ENCODE results near the gene COL11A2. TPM values are rescaled to one million over a fixed set of nuclear protein-coding genes. Genes with fewer than 3 reads are reported as not detected.

Gene COL11A2
- total and polyA plus RNA-seq, 2 experiments from 2014 or later = 1.6 to 2.7 TPM

GRCh38 chr6:33213166-33213988 is 21.1 kb upstream of the COL11A2 start:
- H3K9me2 ChIP-seq (ENCODE audit: insufficient read depth) = no peaks in the 10 kb centered on the region
- DNase-seq (ENCODE audit: low spot score) (peak; percentile 71), ATAC-seq (peak; percentile 33)
- H2AFZ ChIP-seq = peak overlapping the region; percentile 97
- peaks cover 3% of the 10 kb centered on the region; the same call in 1 of the 3 replicates for H3K9me3 Mint-ChIP-seq
- peaks cover 43% of the 10 kb centered on the region for H3K4me1 Mint-ChIP-seq
- H3K27ac Mint-ChIP-seq = no peak overlapping the region
- H3K4me2 ChIP-seq = peak overlapping the region; percentile 99
- H3K4me1 ChIP-seq (ENCODE audit: insufficient read depth) = peaks cover 44% of the 10 kb centered on the region
- peak overlapping the region; percentile 90 for H3K4me3 ChIP-seq
- H3K27ac ChIP-seq (ENCODE audit: low read depth) = no peak overlapping the region
- peaks cover 95% of the 10 kb centered on the region for H3K27me3 ChIP-seq (ENCODE audit: insufficient read depth)
- H3K4me3 Mint-ChIP-seq = peak overlapping the region; percentile 92
- TF ChIP-seq REST (IDR thresholded peaks at IDR 0.05; ENCODE audit: unreplicated experiment) (no peak), POLR2AphosphoS5 (IDR thresholded peaks at IDR 0.05; ENCODE audit: low read depth) (peak; percentile 49; the same call in 1 of the 2 replicates), CREB1 (CRISPR knock-in tag; IDR thresholded peaks at IDR 0.05; ENCODE audit: low read depth) (no peak), EZH2 (IDR thresholded peaks at IDR 0.05; ENCODE audit: low read depth, unreplicated experiment) (peak; percentile 70), ETS1 (IDR thresholded peaks at IDR 0.05) (no peak), ZNF331 (CRISPR knock-in tag; IDR thresholded peaks at IDR 0.05; ENCODE audit: low read depth) (no peak), STAT1 (IDR thresholded peaks at IDR 0.05; ENCODE audit: unreplicated experiment) (no peak), JUNB (IDR thresholded peaks at IDR 0.05; ENCODE audit: unreplicated experiment) (no peak), CTCF (conservative IDR thresholded peaks at IDR 0.05; ENCODE audit: low read depth in 2 of 2) (no peak), EZH2phosphoT487 (IDR thresholded peaks at IDR 0.05; ENCODE audit: unreplicated experiment) (no peak), ZNF462 (CRISPR knock-in tag; IDR thresholded peaks at IDR 0.05) (no peak), ZNF114 (CRISPR knock-in tag; IDR thresholded peaks at IDR 0.05) (no peak)
- peaks cover 15% of the 10 kb centered on the region; the same call in 1 of the 2 replicates for H4K20me1 ChIP-seq (replicated peaks; ENCODE audit: insufficient read depth)
- peaks cover 7% of the 10 kb centered on the region; the same call in 1 of the 2 replicates for H3F3A ChIP-seq (replicated peaks; ENCODE audit: low read depth)
- H3K36me3 Mint-ChIP-seq (ENCODE audit: low read depth) = peaks cover 19% of the 10 kb centered on the region
- H3K27me3 Mint-ChIP-seq (ENCODE audit: insufficient read depth, low read depth, poor library complexity) = peaks cover 76% of the 10 kb centered on the region
- H3K79me2 ChIP-seq (replicated peaks; ENCODE audit: insufficient read depth) = peaks cover 5% of the 10 kb centered on the region; the same call in 1 of the 2 replicates
- H3K36me3 ChIP-seq (ENCODE audit: insufficient read depth) = no peaks in the 10 kb centered on the region

All from GM23338 (cell line).